Astrocyte of the hippocampus (primary cell): ENCODE measurements around the gene SLC39A9.

Experiments
- DNase-seq: peaks from one replicate; pipeline ENCODE4 v3.0.0; 2011; ENCODE audit warnings: low read depth, low spot score

Gene SLC39A9

GRCh38 chr14:69424149-69424923 is 25.8 kb downstream of the SLC39A9 start:
- peak; percentile 33 for DNase-seq

GRCh38 chr14:69427596-69427995 is 29.1 kb downstream of the SLC39A9 start:
- no peak for DNase-seq

GRCh38 chr14:69428289-69428998 is 30.0 kb downstream of the SLC39A9 start:
- DNase-seq, result no peak

- no peak for DNase-seq
These were observed 31.2 kb downstream of the SLC39A9 start for GRCh38 chr14:69429643-69430042.

- DNase-seq, result no peak
These were observed 31.9 kb downstream of the SLC39A9 start for GRCh38 chr14:69430306-69430939.

GRCh38 chr14:69432364-69432763 is 33.9 kb downstream of the SLC39A9 start:
- DNase-seq, result no peak

- no peak for DNase-seq
These were observed 41.2 kb downstream of the SLC39A9 start for GRCh38 chr14:69439521-69440270.

- no peak for DNase-seq
These were observed 43.5 kb downstream of the SLC39A9 start for GRCh38 chr14:69441948-69442347.

- DNase-seq, result no peak
These were observed 44.9 kb downstream of the SLC39A9 start for GRCh38 chr14:69443296-69443805.

GRCh38 chr14:69449216-69449615 is 50.7 kb downstream of the SLC39A9 start:
- no peak for DNase-seq

- no peak for DNase-seq
These were observed 53.4 kb downstream of the SLC39A9 start for GRCh38 chr14:69451941-69452340.

- no peak for DNase-seq
These were observed 59.9 kb downstream of the SLC39A9 start for GRCh38 chr14:69458350-69458749.

- DNase-seq, result no peak
These were observed 60.6 kb downstream of the SLC39A9 start for GRCh38 chr14:69459122-69459521.

- DNase-seq, result peak; percentile 86
These were observed 61.7 kb downstream of the SLC39A9 start for GRCh38 chr14:69460093-69460701.

- DNase-seq, result peak; percentile 30
These were observed 65.9 kb downstream of the SLC39A9 start for GRCh38 chr14:69464379-69464778.

- peak; percentile 83 for DNase-seq
These were observed 66.3 kb downstream of the SLC39A9 start for GRCh38 chr14:69464829-69465228.

GRCh38 chr14:69468949-69469348 is 70.5 kb downstream of the SLC39A9 start:
- DNase-seq, result no peak

GRCh38 chr14:69471436-69471835 is 72.9 kb downstream of the SLC39A9 start:
- no peak for DNase-seq

- DNase-seq, result no peak
These were observed 73.4 kb downstream of the SLC39A9 start for GRCh38 chr14:69471916-69472315.

GRCh38 chr14:69473260-69473659 is 74.8 kb downstream of the SLC39A9 start:
- no peak for DNase-seq

- DNase-seq, result no peak
These were observed 75.5 kb downstream of the SLC39A9 start for GRCh38 chr14:69473946-69474345.
